H1 (cell line): Measurements from ENCODE around the gene CAVIN1.
"Not testable (repeated sequence)": the region's sequence is repeated elsewhere in the genome, so short reads cannot be mapped to it uniquely, and the experiment has no call there.

Experiments used
- EZH2 ChIP-seq: fragments of 200-600 bp; sonication (generic); IDR thresholded peaks from 2 replicates; pipeline ENCODE4 v1.7.1; 2012; ENCODE audit warnings: low read depth, mild to moderate bottlenecking, moderate library complexity, low read length, inconsistent platforms; ENCODE audit not compliant: severe bottlenecking
- HDAC2 ChIP-seq, 2 experiments: fragments of 300-600 bp in 1 of 2; sonication (generic) in 1 of 2; IDR thresholded peaks; 2 replicates each; pipeline ENCODE4 v1.6.1; 2011 to 2012; ENCODE audit warnings: low read depth in 2 of 2, low read length in 2 of 2, mild to moderate bottlenecking in 2 of 2, moderate library complexity in 2 of 2, borderline replicate concordance in 1 of 2, inconsistent platforms in 1 of 2
- JUN ChIP-seq: IDR thresholded peaks from 2 replicates; pipeline ENCODE4 v1.6.1; 2011; ENCODE audit warnings: low read depth, mild to moderate bottlenecking, improper control_type of control experiment, low read length
- POLR2A ChIP-seq, 2 experiments: IDR thresholded peaks; 1 replicate in 1 of 2; 2 replicates in 1 of 2; pipeline ENCODE4 v1.6.1; 2011; ENCODE audit warnings: low read depth in 2 of 2, low read length in 2 of 2, mild to moderate bottlenecking in 2 of 2; ENCODE audit errors: control extremely low read depth in 1 of 2
- SAP30 ChIP-seq: fragments of 300-600 bp; sonication (generic); IDR thresholded peaks from 2 replicates; pipeline ENCODE4 v1.7.1; 2012; ENCODE audit warnings: low read length, moderate library complexity, mild to moderate bottlenecking, inconsistent platforms; ENCODE audit not compliant: insufficient read depth, insufficient replicate concordance
- TF ChIP-seq, protein P1 (sequence below), 3 experiments: IDR thresholded peaks; 1 replicate in 2 of 3; 2 replicates in 1 of 3; pipeline versions ENCODE4 v1.5.1 to v1.6.1; 2011; ENCODE audit warnings: low read length in 3 of 3, mild to moderate bottlenecking in 3 of 3, inconsistent platforms in 2 of 3, low read depth in 1 of 3, moderate library complexity in 1 of 3; ENCODE audit not compliant: insufficient read depth in 1 of 3; ENCODE audit errors: control extremely low read depth in 1 of 3

DNA sequence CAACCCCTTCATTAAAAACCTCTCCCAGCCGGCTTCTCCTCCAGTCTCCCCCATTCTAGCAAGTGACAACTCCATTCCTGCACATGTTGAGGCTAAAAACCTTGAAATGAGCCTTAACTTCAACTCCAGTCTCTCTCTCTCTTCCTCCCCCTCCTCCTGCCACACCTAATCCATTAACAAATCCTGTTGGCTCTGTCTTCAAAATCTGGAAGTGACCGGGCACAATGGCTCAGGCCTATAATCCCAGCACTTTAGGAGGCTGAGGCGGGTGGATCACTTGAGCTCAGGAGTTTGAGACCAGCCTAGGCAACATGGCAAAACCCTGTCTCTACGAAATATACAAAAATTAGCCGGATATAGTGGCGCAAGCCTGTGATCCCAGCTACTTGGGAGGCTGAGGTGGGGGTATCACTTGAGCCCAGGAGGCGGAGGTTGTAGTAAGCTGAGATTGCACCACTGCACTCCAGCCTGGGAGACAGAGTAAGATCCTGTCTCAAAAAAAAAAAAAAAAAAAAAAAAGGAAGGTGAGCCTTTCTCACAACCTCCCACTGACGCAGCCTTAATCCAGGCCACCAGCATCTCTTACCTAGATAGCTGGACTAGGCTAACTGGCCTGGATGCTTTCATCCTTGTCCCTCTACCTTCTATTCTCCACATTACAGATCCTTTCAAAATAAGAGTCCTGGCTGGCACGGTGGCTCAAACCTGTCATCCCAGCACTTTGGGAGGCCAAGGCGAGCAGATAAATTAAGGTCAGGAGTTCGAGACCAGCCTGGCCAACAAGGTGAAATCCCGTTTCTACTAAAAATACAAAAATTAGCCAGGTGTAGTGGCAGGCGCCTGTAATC is 56.7 kb downstream of the CAVIN1 start:
- TF ChIP-seq SAP30; HDAC2 (IDR thresholded peaks at IDR 0.05; ENCODE audit: borderline replicate concordance in 1 of 2, low read depth in 2 of 2, low read length in 2 of 2); POLR2A (IDR thresholded peaks at IDR 0.05; ENCODE audit: control extremely low read depth in 1 of 2, low read depth in 2 of 2, low read length in 2 of 2); EZH2; JUN: not testable (repeated sequence)
- TF ChIP-seq, protein P1, sequence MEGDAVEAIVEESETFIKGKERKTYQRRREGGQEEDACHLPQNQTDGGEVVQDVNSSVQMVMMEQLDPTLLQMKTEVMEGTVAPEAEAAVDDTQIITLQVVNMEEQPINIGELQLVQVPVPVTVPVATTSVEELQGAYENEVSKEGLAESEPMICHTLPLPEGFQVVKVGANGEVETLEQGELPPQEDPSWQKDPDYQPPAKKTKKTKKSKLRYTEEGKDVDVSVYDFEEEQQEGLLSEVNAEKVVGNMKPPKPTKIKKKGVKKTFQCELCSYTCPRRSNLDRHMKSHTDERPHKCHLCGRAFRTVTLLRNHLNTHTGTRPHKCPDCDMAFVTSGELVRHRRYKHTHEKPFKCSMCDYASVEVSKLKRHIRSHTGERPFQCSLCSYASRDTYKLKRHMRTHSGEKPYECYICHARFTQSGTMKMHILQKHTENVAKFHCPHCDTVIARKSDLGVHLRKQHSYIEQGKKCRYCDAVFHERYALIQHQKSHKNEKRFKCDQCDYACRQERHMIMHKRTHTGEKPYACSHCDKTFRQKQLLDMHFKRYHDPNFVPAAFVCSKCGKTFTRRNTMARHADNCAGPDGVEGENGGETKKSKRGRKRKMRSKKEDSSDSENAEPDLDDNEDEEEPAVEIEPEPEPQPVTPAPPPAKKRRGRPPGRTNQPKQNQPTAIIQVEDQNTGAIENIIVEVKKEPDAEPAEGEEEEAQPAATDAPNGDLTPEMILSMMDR (IDR thresholded peaks at IDR 0.05; ENCODE audit: control extremely low read depth in 1 of 3, insufficient read depth in 1 of 3, low read depth in 1 of 3, low read length in 3 of 3), result not testable (repeated sequence)
